Endodermal cell (in vitro differentiated cells): ENCODE results near the gene INKA2. TPM values are rescaled to one million over a fixed set of nuclear protein-coding genes. Genes with fewer than 3 reads are reported as not detected.
A peak's percentile ranks its signal among the peaks of the same experiment; 100 is the strongest.

ENCODE experiments used
- DNase-seq: peaks from one replicate; pipeline ENCODE4 v3.0.0-alpha.2; 2017
- H3K27ac ChIP-seq: 2 replicates; pipeline ENCODE4 v1.5.1; 2013; ENCODE audit warnings: mild to moderate bottlenecking, low read depth, low read length, moderate library complexity
- H3K27me3 ChIP-seq: 2 replicates; pipeline ENCODE4 v1.6.1; 2013; ENCODE audit warnings: mild to moderate bottlenecking, low read length, moderate library complexity; ENCODE audit not compliant: insufficient read depth, control insufficient read depth, poor library complexity, severe bottlenecking
- H3K36me3 ChIP-seq: 2 replicates; pipeline ENCODE4 v1.7.0; 2013; ENCODE audit warnings: mild to moderate bottlenecking, low read length, moderate library complexity; ENCODE audit not compliant: control insufficient read depth, insufficient read depth
- H3K4me1 ChIP-seq: one replicate; pipeline ENCODE4 v1.7.0; 2013; ENCODE audit warnings: low read length; ENCODE audit not compliant: control insufficient read depth, insufficient read depth
- H3K4me3 ChIP-seq: 2 replicates; pipeline ENCODE4 v1.5.1; 2013; ENCODE audit warnings: mild to moderate bottlenecking, low read length, moderate library complexity
- H3K9ac ChIP-seq: 2 replicates; pipeline ENCODE4 v1.6.1; 2013; ENCODE audit warnings: mild to moderate bottlenecking, low read length, moderate library complexity; ENCODE audit not compliant: poor library complexity, severe bottlenecking; ENCODE audit errors: extremely low read depth
- H3K9me3 ChIP-seq: 2 replicates; pipeline ENCODE4 v1.6.1; 2013; ENCODE audit warnings: mild to moderate bottlenecking, low read length, moderate library complexity; ENCODE audit not compliant: control insufficient read depth
- H3K27ac Mint-ChIP-seq: 2 replicates; pipeline ENCODE4 v1.8.0; 2020; ENCODE audit warnings: mixed read lengths
- H3K27me3 Mint-ChIP-seq: 2 replicates; pipeline ENCODE4 v1.8.0; 2021; ENCODE audit warnings: mild to moderate bottlenecking, mixed read lengths; ENCODE audit not compliant: insufficient read depth
- H3K36me3 Mint-ChIP-seq: 2 replicates; pipeline ENCODE4 v1.8.0; 2020; ENCODE audit warnings: low read depth, mixed read lengths
- H3K4me1 Mint-ChIP-seq: 2 replicates; pipeline ENCODE4 v1.8.0; 2020; ENCODE audit warnings: mixed read lengths
- H3K4me3 Mint-ChIP-seq: 2 replicates; pipeline ENCODE4 v1.8.0; 2020; ENCODE audit warnings: mild to moderate bottlenecking, moderate library complexity, mixed read lengths
- H3K9me3 Mint-ChIP-seq: 2 replicates; pipeline ENCODE4 v1.8.0; 2020; ENCODE audit warnings: mild to moderate bottlenecking, mixed read lengths
- CTCF ChIP-seq: fragments of 200-600 bp; sonication (generic); conservative IDR thresholded peaks from 2 replicates; pipeline ENCODE4 v1.5.0; 2021; ENCODE audit warnings: antibody characterized with exemption, mild to moderate bottlenecking
- WGBS, 2 experiments: methylation state at CpG; one replicate each; pipeline versions ENCODE4 v1.1.5 to v1.1.7; 2013; ENCODE audit warnings: missing lambda C conversion rate in 2 of 2, mixed read lengths in 1 of 2; ENCODE audit not compliant: insufficient coverage in 1 of 2, insufficient read length in 1 of 2; 5-methylcytosine and 5-hydroxymethylcytosine counted together
- total RNA-seq, 2 donors: library from RNA; stranded (reverse); fragmentation: NEBNext Ultra II Directional in 1 of 2; extraction: Animal tissue kit (Norgen Biotek cat#: 25700) in 1 of 2; gene quantifications; 2 replicates in 1 of 2; 3 replicates in 1 of 2; pipeline ENCODE4 v1.2.1, GENCODE V29; 2021

INKA2 gene
- total RNA-seq, 2 donors from 2014 or later = 1.4 to 1.9 TPM

GRCh38 chr1:111775966-111776365 is 36.8 kb upstream of the INKA2 start:
- H3K4me3 ChIP-seq = no peak overlapping the region

GRCh38 chr1:111770916-111771315 is 31.7 kb upstream of the INKA2 start:
- Mint-ChIP-seq H3K27ac (no peak overlapping the region), H3K27me3 (peaks cover 2% of the 10 kb centered on the region), H3K36me3 (peaks cover 16% of the 10 kb centered on the region), H3K4me3 (no peak overlapping the region), H3K9me3 (no peaks in the 10 kb centered on the region), H3K4me1 (no peaks in the 10 kb centered on the region)
- peaks cover 42% of the 10 kb centered on the region for H3K36me3 ChIP-seq
- H3K27ac ChIP-seq = no peak overlapping the region
- no peak overlapping the region for H3K4me3 ChIP-seq
- no peaks in the 10 kb centered on the region for H3K9me3 ChIP-seq
- no peak for DNase-seq
- no peaks in the 10 kb centered on the region for H3K4me1 ChIP-seq
- TF ChIP-seq CTCF = no peak
- WGBS, 2 experiments = 97 to 100% methylated on average over 1 to 4 of the region's 4 CpGs
- H3K9ac ChIP-seq = no peak overlapping the region
- H3K27me3 ChIP-seq = no peaks in the 10 kb centered on the region

More at GRCh38 chr1:111775966-111776365, 36.8 kb upstream of the INKA2 start:
- WGBS, 2 experiments = 88% methylated on average over 9 of the region's 9 CpGs; no CpG with 5 or more reads in 1 of the 2 experiments
- DNase-seq = no peak
- Mint-ChIP-seq H3K27me3 (peaks cover 5% of the 10 kb centered on the region), H3K4me1 (peaks cover 6% of the 10 kb centered on the region), H3K9me3 (no peaks in the 10 kb centered on the region), H3K36me3 (no peaks in the 10 kb centered on the region), H3K27ac (no peak overlapping the region), H3K4me3 (no peak overlapping the region)
- Histone ChIP-seq H3K36me3 (no peaks in the 10 kb centered on the region), H3K27me3 (no peaks in the 10 kb centered on the region), H3K9me3 (no peaks in the 10 kb centered on the region), H3K9ac (no peak overlapping the region), H3K27ac (peak overlapping the region; percentile 40), H3K4me1 (no peaks in the 10 kb centered on the region)
- TF ChIP-seq CTCF = no peak

- Mint-ChIP-seq H3K9me3 (no peaks in the 10 kb centered on the region), H3K27ac (no peak overlapping the region), H3K4me1 (no peaks in the 10 kb centered on the region), H3K27me3 (peaks cover 2% of the 10 kb centered on the region), H3K4me3 (no peak overlapping the region), H3K36me3 (peaks cover 24% of the 10 kb centered on the region)
- H3K9ac ChIP-seq = no peak overlapping the region
- 75 to 82% methylated on average over 6 of the region's 6 CpGs for WGBS, 2 experiments
- H3K4me3 ChIP-seq = no peak overlapping the region
- H3K36me3 ChIP-seq = peaks cover 55% of the 10 kb centered on the region
- no peaks in the 10 kb centered on the region for H3K27me3 ChIP-seq
- H3K4me1 ChIP-seq = no peaks in the 10 kb centered on the region
- DNase-seq = no peak
- no peak overlapping the region for H3K27ac ChIP-seq
- no peaks in the 10 kb centered on the region for H3K9me3 ChIP-seq
- peak; percentile 87 for TF ChIP-seq CTCF
These were observed 30.4 kb upstream of the INKA2 start for GRCh38 chr1:111769517-111770146.
